CD1c-positive myeloid dendritic cell (primary cell): Measurements from ENCODE around the gene ARID3B.

Experiments
- DNase-seq: peaks from one replicate; pipeline ENCODE4 v3.0.0-alpha.2; 2016; ENCODE audit errors: extremely low spot score

The ARID3B gene

GRCh38 chr15:74603789-74604705 lies 63.0 kb downstream of the ARID3B start:
- DNase-seq: no peak

GRCh38 chr15:74604983-74605794 lies 64.2 kb downstream of the ARID3B start:
- no peak for DNase-seq

- no peak for DNase-seq
Observed at GRCh38 chr15:74605795-74606150, 64.8 kb downstream of the ARID3B start.

- DNase-seq: no peak
Observed at GRCh38 chr15:74608786-74609185, 67.8 kb downstream of the ARID3B start.

GRCh38 chr15:74609938-74610301 lies 68.9 kb downstream of the ARID3B start:
- DNase-seq: no peak

GRCh38 chr15:74610302-74610951 lies 69.4 kb downstream of the ARID3B start:
- no peak for DNase-seq

- DNase-seq: no peak
Observed at GRCh38 chr15:74611341-74611740, 70.3 kb downstream of the ARID3B start.

- DNase-seq: no peak
Observed at GRCh38 chr15:74611834-74612233, 70.8 kb downstream of the ARID3B start.

- no peak for DNase-seq
Observed at GRCh38 chr15:74612677-74613076, 71.7 kb downstream of the ARID3B start.

GRCh38 chr15:74613089-74613952 lies 72.3 kb downstream of the ARID3B start:
- no peak for DNase-seq

- DNase-seq: no peak
Observed at GRCh38 chr15:74613953-74614743, 73.1 kb downstream of the ARID3B start.

GRCh38 chr15:74614744-74615507 lies 73.9 kb downstream of the ARID3B start:
- DNase-seq: peak; percentile 90

GRCh38 chr15:74615508-74616365 lies 74.7 kb downstream of the ARID3B start, which contains the start of gene CLK3:
Gene CLK3, plus strand, starts transcription at chr15:74615836. Its CDS starts 3,361 bp downstream, at chr15:74619197.
- peak; percentile 97 for DNase-seq

GRCh38 chr15:74616366-74616939 lies 75.4 kb downstream of the ARID3B start:
- DNase-seq: peak; percentile 85

- no peak for DNase-seq
Observed at GRCh38 chr15:74616996-74617395, 76.0 kb downstream of the ARID3B start.

GRCh38 chr15:74618841-74619596 lies 78.0 kb downstream of the ARID3B start:
- no peak for DNase-seq

- DNase-seq: no peak
Observed at GRCh38 chr15:74619916-74620635, 79.1 kb downstream of the ARID3B start.
